Measurements from ENCODE around the gene EXD3.

- TF ChIP-seq, protein P1, sequence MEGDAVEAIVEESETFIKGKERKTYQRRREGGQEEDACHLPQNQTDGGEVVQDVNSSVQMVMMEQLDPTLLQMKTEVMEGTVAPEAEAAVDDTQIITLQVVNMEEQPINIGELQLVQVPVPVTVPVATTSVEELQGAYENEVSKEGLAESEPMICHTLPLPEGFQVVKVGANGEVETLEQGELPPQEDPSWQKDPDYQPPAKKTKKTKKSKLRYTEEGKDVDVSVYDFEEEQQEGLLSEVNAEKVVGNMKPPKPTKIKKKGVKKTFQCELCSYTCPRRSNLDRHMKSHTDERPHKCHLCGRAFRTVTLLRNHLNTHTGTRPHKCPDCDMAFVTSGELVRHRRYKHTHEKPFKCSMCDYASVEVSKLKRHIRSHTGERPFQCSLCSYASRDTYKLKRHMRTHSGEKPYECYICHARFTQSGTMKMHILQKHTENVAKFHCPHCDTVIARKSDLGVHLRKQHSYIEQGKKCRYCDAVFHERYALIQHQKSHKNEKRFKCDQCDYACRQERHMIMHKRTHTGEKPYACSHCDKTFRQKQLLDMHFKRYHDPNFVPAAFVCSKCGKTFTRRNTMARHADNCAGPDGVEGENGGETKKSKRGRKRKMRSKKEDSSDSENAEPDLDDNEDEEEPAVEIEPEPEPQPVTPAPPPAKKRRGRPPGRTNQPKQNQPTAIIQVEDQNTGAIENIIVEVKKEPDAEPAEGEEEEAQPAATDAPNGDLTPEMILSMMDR (IDR thresholded peaks at IDR 0.05) = no peak
- no peak for TF ChIP-seq POLR2AphosphoS5 (IDR thresholded peaks at IDR 0.05)
Measured at GRCh38 chr9:137321726-137322361, 101.1 kb downstream of the EXD3 start.

All from stomach (tissue), 4 donors.